ENCODE data around the gene LDLRAD4. TPM values are rescaled to one million over a fixed set of nuclear protein-coding genes. Genes with fewer than 3 reads are reported as not detected.
"Not testable (repeated sequence)": the region's sequence is repeated elsewhere in the genome, so short reads cannot be mapped to it uniquely, and the experiment has no call there.

The LDLRAD4 gene
- total RNA-seq, 1 donor from 2014 or later = 34.1 TPM

DNA sequence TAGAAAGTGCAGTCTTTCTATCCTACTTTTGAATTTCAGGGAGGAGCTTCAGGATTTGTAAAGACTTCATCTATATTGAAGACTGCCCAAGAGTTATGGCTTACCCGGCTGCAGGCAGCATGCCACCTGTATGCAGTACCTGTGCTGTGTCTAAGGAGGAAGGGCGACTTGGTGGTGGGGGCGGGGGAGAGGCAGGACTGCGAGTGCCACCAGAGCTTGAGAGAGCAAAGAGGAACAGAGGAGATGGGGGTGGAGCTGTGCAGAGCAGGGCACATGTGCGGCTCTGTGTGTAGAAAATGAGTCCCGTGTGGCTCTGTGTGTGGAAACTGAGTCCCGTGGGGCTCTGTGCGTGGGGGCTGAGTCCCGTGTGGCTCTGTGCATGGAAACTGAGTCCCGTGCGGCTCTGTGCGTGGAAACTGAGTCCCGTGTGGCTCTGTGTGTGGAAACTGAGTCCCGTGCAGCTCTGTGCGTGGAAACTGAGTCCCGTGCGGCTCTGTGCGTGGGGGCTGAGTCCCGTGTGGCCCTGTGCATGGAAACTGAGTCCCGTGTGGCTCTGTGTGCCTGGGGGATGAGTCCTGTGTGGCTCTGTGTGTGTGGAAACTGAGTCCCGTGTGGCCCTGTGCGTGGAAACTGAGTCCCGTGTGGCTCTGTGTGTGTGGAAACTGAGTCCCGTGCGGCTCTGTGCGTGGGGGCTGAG lies 43.2 kb downstream of the LDLRAD4 start:
- Mint-ChIP-seq H3K27ac (ENCODE audit: unreplicated experiment) (peak overlapping the region; percentile 76), H3K27me3 (ENCODE audit: unreplicated experiment) (peaks cover 9% of the 10 kb centered on the region), H3K4me3 (ENCODE audit: unreplicated experiment) (no peak overlapping the region), H3K4me1 (ENCODE audit: unreplicated experiment) (peaks cover 38% of the 10 kb centered on the region), H3K36me3 (ENCODE audit: low read depth, unreplicated experiment) (no peaks in the 10 kb centered on the region), H3K9me3 (ENCODE audit: unreplicated experiment) (no peaks in the 10 kb centered on the region)
- DNase-seq (ENCODE audit: low spot score) = no peak
- no peak for TF ChIP-seq CTCF (IDR thresholded peaks at IDR 0.05; ENCODE audit: unreplicated experiment)

DNA sequence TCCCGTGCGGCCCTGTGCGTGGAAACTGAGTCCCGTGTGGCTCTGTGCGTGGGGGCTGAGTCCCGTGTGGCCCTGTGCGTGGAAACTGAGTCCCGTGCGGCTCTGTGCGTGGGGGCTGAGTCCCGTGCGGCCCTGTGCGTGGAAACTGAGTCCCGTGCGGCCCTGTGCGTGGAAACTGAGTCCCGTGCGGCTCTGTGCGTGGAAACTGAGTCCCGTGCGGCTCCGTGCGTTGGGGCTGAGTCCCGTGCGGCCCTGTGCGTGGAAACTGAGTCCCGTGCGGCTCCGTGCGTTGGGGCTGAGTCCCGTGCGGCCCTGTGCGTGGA lies 43.8 kb downstream of the LDLRAD4 start:
- H3K27me3 Mint-ChIP-seq (ENCODE audit: unreplicated experiment); H3K27ac Mint-ChIP-seq (ENCODE audit: unreplicated experiment); H3K36me3 Mint-ChIP-seq (ENCODE audit: low read depth, unreplicated experiment); H3K4me3 Mint-ChIP-seq (ENCODE audit: unreplicated experiment); DNase-seq (ENCODE audit: low spot score); H3K9me3 Mint-ChIP-seq (ENCODE audit: unreplicated experiment): not testable (repeated sequence)
- peaks cover 43% of the 10 kb centered on the region for H3K4me1 Mint-ChIP-seq (ENCODE audit: unreplicated experiment)

- TF ChIP-seq CTCF (IDR thresholded peaks at IDR 0.05; ENCODE audit: unreplicated experiment) = no peak
- Mint-ChIP-seq H3K4me1 (ENCODE audit: unreplicated experiment) (peaks cover 47% of the 10 kb centered on the region), H3K36me3 (ENCODE audit: low read depth, unreplicated experiment) (no peaks in the 10 kb centered on the region), H3K27me3 (ENCODE audit: unreplicated experiment) (peaks cover 9% of the 10 kb centered on the region), H3K27ac (ENCODE audit: unreplicated experiment) (no peak overlapping the region), H3K9me3 (ENCODE audit: unreplicated experiment) (no peaks in the 10 kb centered on the region), H3K4me3 (ENCODE audit: unreplicated experiment) (no peak overlapping the region)
- DNase-seq (ENCODE audit: low spot score) = no peak
These were observed 44.5 kb downstream of the LDLRAD4 start for GRCh38 chr18:13262839-13263691.

DNA sequence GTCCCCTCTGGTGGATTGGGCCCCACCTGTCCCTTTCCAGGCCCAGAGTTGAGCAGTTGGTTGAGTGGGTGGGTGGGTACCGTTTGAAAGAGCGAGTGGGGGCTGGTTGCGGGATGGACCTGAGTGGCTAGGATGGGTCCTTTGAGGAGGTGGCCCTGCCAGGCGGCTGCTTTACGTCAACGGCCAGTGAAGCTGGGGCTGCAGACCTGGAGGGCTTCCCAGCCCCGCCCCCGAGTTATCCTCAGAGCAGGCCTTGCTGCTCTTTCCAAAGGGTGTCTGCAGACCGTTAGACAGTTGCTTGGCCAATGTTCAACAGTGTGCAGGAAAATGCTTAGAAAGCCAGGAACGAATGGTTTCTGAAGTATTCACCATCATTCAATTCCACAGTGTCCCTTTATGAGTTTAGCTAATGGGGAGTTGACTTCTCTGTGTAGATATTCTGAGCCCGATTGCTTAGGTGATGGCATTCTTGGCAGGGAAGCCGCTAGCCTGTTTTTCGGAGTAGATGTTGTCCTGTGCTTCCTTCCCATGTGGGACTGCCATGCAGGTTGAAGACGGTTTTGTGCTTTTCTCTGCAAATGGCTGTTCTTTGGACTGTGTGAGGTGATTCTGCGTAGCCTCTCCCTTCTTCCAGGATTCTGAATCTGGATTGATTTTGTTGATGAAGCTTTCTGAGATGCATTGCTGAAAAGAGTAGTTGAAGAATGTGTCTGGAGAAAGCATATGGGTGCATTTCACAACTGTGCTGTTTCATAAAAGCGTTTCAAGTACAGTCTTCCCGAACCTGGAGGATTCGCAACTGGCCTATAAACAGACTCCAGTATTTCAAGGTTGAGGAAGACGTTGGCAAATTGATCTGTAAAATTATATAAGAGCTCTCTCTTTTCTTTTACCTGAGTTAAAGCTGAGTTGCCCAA lies 45.8 kb downstream of the LDLRAD4 start:
- no peak overlapping the region for H3K27ac Mint-ChIP-seq (ENCODE audit: unreplicated experiment)
- no peaks in the 10 kb centered on the region for H3K36me3 Mint-ChIP-seq (ENCODE audit: low read depth, unreplicated experiment)
- no peak for DNase-seq (ENCODE audit: low spot score)
- no peak for TF ChIP-seq CTCF (IDR thresholded peaks at IDR 0.05; ENCODE audit: unreplicated experiment)
- H3K4me3 Mint-ChIP-seq (ENCODE audit: unreplicated experiment) = no peak overlapping the region
- peaks cover 53% of the 10 kb centered on the region for H3K4me1 Mint-ChIP-seq (ENCODE audit: unreplicated experiment)
- peaks cover 9% of the 10 kb centered on the region for H3K27me3 Mint-ChIP-seq (ENCODE audit: unreplicated experiment)
- H3K9me3 Mint-ChIP-seq (ENCODE audit: unreplicated experiment) = no peaks in the 10 kb centered on the region
